22Rv1 (cell line): Measurements from ENCODE around the gene CUX1.
"Not testable (repeated sequence)": the region's sequence is repeated elsewhere in the genome, so short reads cannot be mapped to it uniquely, and the experiment has no call there.

Experiments
- ZFX ChIP-seq: fragments of 450-650 bp; IDR thresholded peaks from 2 replicates; pipeline ENCODE4 v1.6.1; 2017; ENCODE audit warnings: antibody characterized with exemption, borderline replicate concordance
- TF ChIP-seq, protein P1 (sequence below): fragments of 450-650 bp; IDR thresholded peaks from 2 replicates; pipeline ENCODE4 v1.5.1; 2017; ENCODE audit warnings: mild to moderate bottlenecking

- TF ChIP-seq, protein P1, sequence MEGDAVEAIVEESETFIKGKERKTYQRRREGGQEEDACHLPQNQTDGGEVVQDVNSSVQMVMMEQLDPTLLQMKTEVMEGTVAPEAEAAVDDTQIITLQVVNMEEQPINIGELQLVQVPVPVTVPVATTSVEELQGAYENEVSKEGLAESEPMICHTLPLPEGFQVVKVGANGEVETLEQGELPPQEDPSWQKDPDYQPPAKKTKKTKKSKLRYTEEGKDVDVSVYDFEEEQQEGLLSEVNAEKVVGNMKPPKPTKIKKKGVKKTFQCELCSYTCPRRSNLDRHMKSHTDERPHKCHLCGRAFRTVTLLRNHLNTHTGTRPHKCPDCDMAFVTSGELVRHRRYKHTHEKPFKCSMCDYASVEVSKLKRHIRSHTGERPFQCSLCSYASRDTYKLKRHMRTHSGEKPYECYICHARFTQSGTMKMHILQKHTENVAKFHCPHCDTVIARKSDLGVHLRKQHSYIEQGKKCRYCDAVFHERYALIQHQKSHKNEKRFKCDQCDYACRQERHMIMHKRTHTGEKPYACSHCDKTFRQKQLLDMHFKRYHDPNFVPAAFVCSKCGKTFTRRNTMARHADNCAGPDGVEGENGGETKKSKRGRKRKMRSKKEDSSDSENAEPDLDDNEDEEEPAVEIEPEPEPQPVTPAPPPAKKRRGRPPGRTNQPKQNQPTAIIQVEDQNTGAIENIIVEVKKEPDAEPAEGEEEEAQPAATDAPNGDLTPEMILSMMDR: not testable (repeated sequence)
- not testable (repeated sequence) for TF ChIP-seq ZFX
Measured at GRCh38 chr7:102042796-102043195, 225.4 kb downstream of the CUX1 start.
